Colonic mucosa (tissue), 4 donors: Measurements from ENCODE around the gene PRSS12. TPM values are rescaled to one million over a fixed set of nuclear protein-coding genes. Genes with fewer than 3 reads are reported as not detected.

Source experiments
- DNase-seq: peaks from one replicate; pipeline ENCODE4 v3.0.0-alpha.2; 2020
- H3K27ac ChIP-seq: fragments of 200-600 bp; one replicate; pipeline ENCODE4 v1.8.0; 2021
- H3K27me3 ChIP-seq: fragments of 200-600 bp; one replicate; pipeline ENCODE4 v1.8.0; 2021
- H3K36me3 ChIP-seq: fragments of 200-600 bp; one replicate; pipeline ENCODE4 v1.8.0; 2021
- H3K4me1 ChIP-seq: fragments of 200-600 bp; one replicate; pipeline ENCODE4 v1.8.0; 2021; ENCODE audit warnings: mild to moderate bottlenecking
- H3K4me3 ChIP-seq: fragments of 200-600 bp; one replicate; pipeline ENCODE4 v1.8.0; 2021
- H3K9ac ChIP-seq, 2 donors: one replicate each; pipeline ENCODE4 v1.7.0; 2013; ENCODE audit warnings: control low read depth in 2 of 2, low read depth in 2 of 2, low read length in 2 of 2
- H3K9me3 ChIP-seq: fragments of 200-600 bp; one replicate; pipeline ENCODE4 v1.8.0; 2021
- CTCF ChIP-seq: fragments of 200-600 bp; IDR thresholded peaks from one replicate; pipeline ENCODE4 v1.8.0; 2022; ENCODE audit warnings: antibody characterized with exemption, mild to moderate bottlenecking
- intact Hi-C: fragments of 100-400 bp; cut with DNase I; formaldehyde crosslinking; loops from one replicate; pipeline ENCODE4 v1.14.1; 2022
- total RNA-seq, 2 donors: library from RNA; stranded (reverse); fragmentation: NEBNext Ultra II Directional in 1 of 2; extraction: Animal tissue kit (Norgen Biotek cat#: 25700) in 1 of 2; gene quantifications; one replicate each; pipeline ENCODE4 v1.2.1, GENCODE V29; 2021
- donor health status: healthy.
- donor health status: DM: no; HTN: no; CAD: no.
- donor health status: DM: no; HTN: no; CAD: no.

PRSS12 gene
- total RNA-seq, 2 donors from 2014 or later: 20.1 to 22.4 TPM

GRCh38 chr4:118325431-118325830 is 27.4 kb downstream of the PRSS12 start:
- Histone ChIP-seq H3K36me3 (no peaks in the 10 kb centered on the region), H3K4me1 (no peaks in the 10 kb centered on the region), H3K4me3 (no peak overlapping the region), H3K27me3 (no peaks in the 10 kb centered on the region), H3K9me3 (no peaks in the 10 kb centered on the region), H3K9ac (no peak overlapping the region), H3K27ac (no peak overlapping the region)
- no peak for DNase-seq
- TF ChIP-seq CTCF: no peak
- intact Hi-C loops: no loop called here

DNA sequence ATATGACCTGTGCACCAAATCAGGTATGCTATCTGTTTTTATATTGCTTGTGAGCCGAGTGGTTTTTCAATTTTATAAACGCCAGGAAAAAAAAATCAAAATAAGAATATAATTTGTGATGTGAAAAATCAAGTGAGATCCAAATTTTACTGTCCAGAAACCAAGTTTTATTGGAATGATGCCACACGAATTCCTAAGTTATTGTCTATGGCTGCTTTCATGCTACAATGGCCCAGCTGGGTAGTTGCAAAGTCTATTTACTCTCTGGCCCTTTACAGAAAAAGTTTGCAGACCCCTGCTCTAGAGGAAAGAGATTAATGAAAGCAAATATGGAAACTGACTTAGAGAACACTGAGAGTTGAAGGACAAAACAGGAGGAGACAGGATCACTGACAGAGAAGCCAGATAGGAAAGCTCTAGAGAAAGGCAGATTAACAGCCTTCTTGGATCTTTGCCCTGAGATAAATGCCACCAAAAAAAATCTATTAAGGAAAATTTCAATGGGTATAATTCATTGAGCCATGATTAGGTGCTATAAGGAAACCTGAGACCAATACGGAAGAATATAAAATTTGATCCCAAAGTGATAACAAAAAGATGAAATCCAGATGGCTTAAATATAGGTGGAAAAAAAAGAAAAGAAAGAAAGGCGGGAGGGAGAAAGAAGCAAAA is 29.8 kb downstream of the PRSS12 start:
- Histone ChIP-seq H3K9ac (no peak overlapping the region), H3K36me3 (no peaks in the 10 kb centered on the region), H3K4me3 (no peak overlapping the region), H3K4me1 (no peaks in the 10 kb centered on the region), H3K9me3 (no peaks in the 10 kb centered on the region), H3K27me3 (no peaks in the 10 kb centered on the region), H3K27ac (no peak overlapping the region)
- intact Hi-C loops: no loop called here
- no peak for DNase-seq
- no peak for TF ChIP-seq CTCF

DNA sequence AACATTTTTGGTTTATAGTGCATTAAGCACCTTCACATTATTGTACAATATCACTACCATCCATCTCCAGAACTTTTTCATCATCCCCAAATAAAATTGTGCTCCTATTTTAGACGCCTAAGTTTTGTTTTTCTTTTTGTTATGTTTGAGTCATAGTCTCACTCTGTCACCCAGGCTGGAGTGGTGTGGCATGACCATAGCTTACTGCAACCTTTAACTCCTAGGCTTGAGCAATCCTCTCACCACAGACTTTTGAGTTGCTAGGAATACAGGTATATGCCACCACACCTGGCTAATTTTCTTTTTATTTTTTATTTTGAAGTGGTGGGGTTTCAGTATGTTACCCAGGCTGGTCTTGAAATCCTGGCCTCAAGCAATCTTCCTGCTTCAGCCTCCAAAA is 33.9 kb downstream of the PRSS12 start:
- no peaks in the 10 kb centered on the region for H3K27me3 ChIP-seq
- no peak overlapping the region for H3K4me3 ChIP-seq
- TF ChIP-seq CTCF: no peak
- no peak for DNase-seq
- no peaks in the 10 kb centered on the region for H3K36me3 ChIP-seq
- H3K27ac ChIP-seq: no peak overlapping the region
- no peaks in the 10 kb centered on the region for H3K9me3 ChIP-seq
- no peak overlapping the region for H3K9ac ChIP-seq
- no peaks in the 10 kb centered on the region for H3K4me1 ChIP-seq
- intact Hi-C loops: no loop called here

DNA sequence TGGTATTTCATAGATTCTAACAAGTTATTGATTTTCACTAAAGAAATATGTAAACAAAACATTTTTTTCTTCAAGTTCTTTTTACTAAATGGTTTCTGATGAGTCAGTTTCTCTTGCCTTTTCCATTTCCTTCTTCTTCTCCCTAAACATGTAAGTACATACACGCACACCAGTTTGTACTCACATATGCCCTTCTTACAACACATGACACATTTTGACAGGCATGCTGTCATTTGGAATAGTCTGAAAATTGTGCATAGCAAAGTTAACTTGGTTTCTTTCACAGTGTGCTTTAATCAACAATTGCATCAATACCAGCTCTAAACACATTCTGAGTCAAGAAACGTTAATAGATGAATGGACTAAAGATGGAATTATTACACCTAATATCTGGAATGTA is 35.1 kb downstream of the PRSS12 start:
- Histone ChIP-seq H3K9me3 (no peaks in the 10 kb centered on the region), H3K4me1 (no peaks in the 10 kb centered on the region), H3K9ac (no peak overlapping the region), H3K27me3 (no peaks in the 10 kb centered on the region), H3K4me3 (no peak overlapping the region), H3K27ac (no peak overlapping the region), H3K36me3 (no peaks in the 10 kb centered on the region)
- DNase-seq: no peak
- intact Hi-C loops: no loop called here
- TF ChIP-seq CTCF: no peak

- TF ChIP-seq CTCF: no peak
- no peak overlapping the region for H3K9ac ChIP-seq
- H3K9me3 ChIP-seq: no peaks in the 10 kb centered on the region
- no peak overlapping the region for H3K4me3 ChIP-seq
- no peaks in the 10 kb centered on the region for H3K27me3 ChIP-seq
- no peaks in the 10 kb centered on the region for H3K4me1 ChIP-seq
- no peak overlapping the region for H3K27ac ChIP-seq
- no peak for DNase-seq
- H3K36me3 ChIP-seq: no peaks in the 10 kb centered on the region
- intact Hi-C loops: no loop called here
Observed at GRCh38 chr4:118314221-118314620, 38.6 kb downstream of the PRSS12 start.
